GM12878 (cell line): ENCODE measurements around the gene PTGER4. TPM values are rescaled to one million over a fixed set of nuclear protein-coding genes. Genes with fewer than 3 reads are reported as not detected.

Source experiments
- ATAC-seq: fragments of 200-7000 bp; cut with Tn5 transposase; 3 replicates; pipeline ENCODE4 v1.9.1; 2020; ENCODE audit warnings: mild to moderate bottlenecking, moderate library complexity
- BruUV-seq: library from RNA; stranded (reverse); fragments of 400-500 nt; replicated peaks from 2 replicates; lab custom pipeline; 2021; lab: Mats Ljungman, UMichigan
- CTCF ChIA-PET: fragments of 300-600 bp; sonication (Branson Sonifier 250); formaldehyde crosslinking; extraction: SDS; loops from one replicate; lab custom pipeline; 2021; ENCODE audit warnings: inconsistent platforms; lab: Yijun Ruan, JAX
- POLR2A ChIA-PET: fragments of 350-600 bp; formaldehyde crosslinking; extraction: SDS; loops from one replicate; lab custom pipeline; 2021; ENCODE audit warnings: inconsistent platforms; lab: Charles Lee
- RAD21 ChIA-PET: fragments of 300-600 bp; sonication (Branson Sonifier 250); formaldehyde crosslinking; loops from one replicate; lab custom pipeline; 2023; ENCODE audit warnings: antibody characterized with exemption; ENCODE audit not compliant: unreplicated experiment; lab: Charles Lee
- SMC1A ChIA-PET: fragments of 300-600 bp; sonication (Branson Sonifier 250); formaldehyde crosslinking; loops from one replicate; lab custom pipeline; 2023; ENCODE audit not compliant: unreplicated experiment, uncharacterized antibody; lab: Charles Lee
- DNase-seq: peaks from one replicate; pipeline ENCODE4 v3.0.0-alpha.2; 2011; ENCODE audit warnings: low read depth, low spot score
- FAIRE-seq: peaks from 3 replicates; lab custom pipeline; 2011; peaks lifted over from hg19 to GRCh38; lab: Jason Lieb, UNC
- H2AFZ ChIP-seq: 2 replicates; pipeline ENCODE4 v1.6.0; 2011; ENCODE audit warnings: low read depth, low read length, control low read depth; ENCODE audit not compliant: control insufficient read depth
- H3K27ac ChIP-seq: 2 replicates; pipeline ENCODE4 v1.5.1; 2011; ENCODE audit warnings: control low read depth; ENCODE audit not compliant: control insufficient read depth, insufficient read depth
- H3K27me3 ChIP-seq, 2 experiments: replicated peaks in 1 of 2; 2 replicates each; pipeline versions ENCODE4 v1.6.0 to v1.6.1; 2011; ENCODE audit warnings: low read length in 1 of 2; ENCODE audit not compliant: control insufficient read depth in 2 of 2, insufficient read depth in 2 of 2
- H3K36me3 ChIP-seq, 2 experiments: 2 replicates each; pipeline ENCODE4 v1.5.1; 2011; ENCODE audit warnings: low read length in 1 of 2; ENCODE audit not compliant: control insufficient read depth in 2 of 2, insufficient read depth in 2 of 2
- H3K4me1 ChIP-seq: 2 replicates; pipeline ENCODE4 v1.6.1; 2011; ENCODE audit warnings: mild to moderate bottlenecking, low read length, moderate library complexity, mixed read lengths; ENCODE audit not compliant: control insufficient read depth, insufficient read depth
- H3K4me2 ChIP-seq: 2 replicates; pipeline ENCODE4 v1.6.0; 2011; ENCODE audit warnings: control low read depth; ENCODE audit not compliant: control insufficient read depth, insufficient read depth
- H3K4me3 ChIP-seq: fragments of 200-600 bp; sonication (generic); 2 replicates; pipeline ENCODE4 v1.5.1; 2016
- H3K79me2 ChIP-seq: 2 replicates; pipeline ENCODE4 v1.6.0; 2011; ENCODE audit warnings: low read length; ENCODE audit not compliant: control insufficient read depth, insufficient read depth
- H3K9ac ChIP-seq: 2 replicates; pipeline ENCODE4 v1.8.0; 2011; ENCODE audit warnings: low read length, control low read depth, mixed read lengths; ENCODE audit not compliant: control insufficient read depth, insufficient read depth
- H3K9me3 ChIP-seq: replicated peaks from 3 replicates; pipeline ENCODE4 v1.5.1; 2011; ENCODE audit warnings: mild to moderate bottlenecking, low read length; ENCODE audit not compliant: control insufficient read depth, insufficient read depth
- H4K20me1 ChIP-seq: 2 replicates; pipeline ENCODE4 v1.6.0; 2011; ENCODE audit not compliant: control insufficient read depth, insufficient read depth
- BRCA1 ChIP-seq: IDR thresholded peaks from 2 replicates; pipeline ENCODE4 v1.6.1; 2011; ENCODE audit warnings: low read depth, low read length, improper control_type of control experiment
- CHD4 ChIP-seq: fragments of 200-600 bp; sonication (generic); IDR thresholded peaks from 2 replicates; pipeline ENCODE4 v1.6.1; 2016; ENCODE audit warnings: mild to moderate bottlenecking
- HDAC2 ChIP-seq: fragments of 200-600 bp; sonication (generic); IDR thresholded peaks from 2 replicates; pipeline ENCODE4 v1.6.1; 2017
- NFXL1 ChIP-seq: fragments of 450-650 bp; IDR thresholded peaks from 2 replicates; pipeline ENCODE4 v1.6.1; 2017; ENCODE audit warnings: antibody characterized with exemption, mild to moderate bottlenecking, borderline replicate concordance
- PAX5 ChIP-seq: IDR thresholded peaks from 2 replicates; pipeline ENCODE4 v1.6.1; 2011; ENCODE audit warnings: low read depth, low read length, borderline replicate concordance
- PML ChIP-seq: IDR thresholded peaks from 2 replicates; pipeline ENCODE4 v1.6.1; 2012; ENCODE audit warnings: low read length, inconsistent platforms
- STAT3 ChIP-seq: IDR thresholded peaks from 2 replicates; pipeline ENCODE4 v1.6.1; 2011; ENCODE audit warnings: low read depth, low read length, improper control_type of control experiment
- ZNF217 ChIP-seq: fragments of 450-650 bp; IDR thresholded peaks from 2 replicates; pipeline ENCODE4 v1.6.1; 2017; ENCODE audit warnings: antibody characterized with exemption, mild to moderate bottlenecking
- WGBS: methylation state at CpG from one replicate; pipeline ENCODE4 v1.1.6; 2016; ENCODE audit warnings: low lambda C conversion rate; ENCODE audit not compliant: insufficient replicate concordance, insufficient coverage; ENCODE audit errors: missing lambda C conversion rate; 5-methylcytosine and 5-hydroxymethylcytosine counted together
- in situ Hi-C: fragments of 300-500 bp; cut with MboI; formaldehyde crosslinking; loops from 9 replicates; pipeline ENCODE4 v1.14.3; 2018; ENCODE audit warnings: mixed read lengths
- intact Hi-C: fragments of 100-400 bp; cut with micrococcal nuclease; formaldehyde crosslinking; loops from one replicate; pipeline ENCODE4 v1.14.2; 2022; ENCODE audit not compliant: unreplicated experiment
- polyA plus RNA-seq, 11 experiments: library from polyadenylated mRNA; depleted of rRNA in 4 of 11; unstranded in 6 of 11; stranded (reverse) in 5 of 11; fragments of >200 nt; fragmentation: Nextera tagmentation in 4 of 11; fragmentation: Illumina TruSeq in 1 of 11; extraction: Ambion mirVana in 4 of 11; extraction: Trizol in 1 of 11; gene quantifications; 1 replicate in 1 of 11; 2 replicates in 10 of 11; pipeline versions ENCODE4 v1.2.1 to v1.2.3, GENCODE V29; 2011 to 2016; ENCODE audit warnings: inconsistent platforms in 2 of 11, missing spikeins in 2 of 11, low read depth in 1 of 11
- total RNA-seq, 4 experiments: library from RNA; depleted of rRNA in 3 of 4; stranded (reverse); fragments of >200 nt in 3 of 4; fragmentation: Illumina TruSeq in 1 of 4; extraction: Trizol in 1 of 4; gene quantifications; 2 replicates each; pipeline versions ENCODE4 v1.2.1 to v1.2.3, GENCODE V29; 2013 to 2021
- TF ChIP-seq, protein P1 (sequence below): fragments of 450-650 bp; IDR thresholded peaks from 2 replicates; pipeline ENCODE4 v1.6.1; 2017; ENCODE audit warnings: mild to moderate bottlenecking, low read depth, inconsistent platforms; ENCODE audit not compliant: poor library complexity, severe bottlenecking
- TF ChIP-seq, protein P2 (sequence below): fragments of 450-650 bp; IDR thresholded peaks from 2 replicates; pipeline ENCODE4 v1.6.1; 2017; ENCODE audit warnings: low read depth, mild to moderate bottlenecking, moderate library complexity

Gene PTGER4
- total and polyA plus RNA-seq, 10 of the 15 experiments (the other 5 are each of a cell fraction or from before 2014, with no cell fraction given) = 0.15 to 3.7 (median 0.62) TPM

DNA sequence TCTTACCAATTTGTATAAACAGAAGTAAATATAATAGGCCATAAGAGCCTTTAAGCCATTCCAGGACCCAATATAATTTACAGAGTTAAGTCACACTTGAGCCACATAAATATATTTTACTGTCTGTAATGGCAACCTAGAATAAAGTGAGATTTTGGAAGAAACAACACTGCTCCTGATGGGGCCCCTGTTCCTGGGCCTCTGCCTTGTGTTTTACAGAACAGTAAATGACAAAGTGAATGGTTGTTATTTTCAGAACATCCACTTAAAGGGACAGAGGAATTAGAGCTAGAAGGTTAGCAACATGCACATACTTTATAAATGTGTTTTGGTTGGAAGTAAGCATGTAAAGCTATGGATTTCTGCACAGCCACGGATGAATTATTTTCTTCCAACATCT lies 3.6 kb downstream of the PTGER4 start:
- Histone ChIP-seq H3K79me2 (no peaks in the 10 kb centered on the region; the same call in 1 of the 2 replicates), H3K27ac (no peak overlapping the region), H3K9ac (no peak overlapping the region), H2AFZ (no peak overlapping the region), H3K4me2 (no peak overlapping the region; the same call in 1 of the 2 replicates), H3K36me3 (no peaks in the 10 kb centered on the region), H3K9me3 (no peaks in the 10 kb centered on the region), H3K27me3 (peaks cover 5 to 19% of the 10 kb centered on the region in 2 experiments; a peak in 3 of 4 replicates), H3K4me1 (peaks cover 8% of the 10 kb centered on the region), H4K20me1 (peaks cover 3% of the 10 kb centered on the region; the same call in 1 of the 2 replicates), H3K4me3 (no peak overlapping the region)
- no TSS peak for BruUV-seq
- ChIA-PET CTCF (interaction anchor here (0.9 to 4.4 kb wide), 6 partner anchors 9 to 970 kb away, joined by 3 to 40 read pairs (median 4); no protein-coding TSS in a partner anchor), POLR2A (no interaction called here), RAD21 (interaction anchor here (1.0 to 2.8 kb wide), 7 partner anchors 7 to 735 kb away, joined by 3 to 12 read pairs (median 5); no protein-coding TSS in a partner anchor), SMC1A (interaction anchor here (0.8 to 4.4 kb wide), 9 partner anchors 57 to 969 kb away, joined by 3 to 41 read pairs (median 3); no protein-coding TSS in a partner anchor)
- intact Hi-C loops (loop anchor here (5.0 to 10.0 kb wide), 4 partner anchors 106 to 659 kb away; no protein-coding TSS in a partner anchor), in situ Hi-C loops (loop anchor here (5.0 to 25.0 kb wide), 3 partner anchors 196 to 1096 kb away; no protein-coding TSS in a partner anchor)
- no peak for DNase-seq
- TF ChIP-seq STAT3 (no peak), PAX5 (no peak), HDAC2 (no peak), CHD4 (no peak), BRCA1 (no peak), PML (no peak), ZNF217 (no peak), NFXL1 (no peak)
- TF ChIP-seq, protein P1, sequence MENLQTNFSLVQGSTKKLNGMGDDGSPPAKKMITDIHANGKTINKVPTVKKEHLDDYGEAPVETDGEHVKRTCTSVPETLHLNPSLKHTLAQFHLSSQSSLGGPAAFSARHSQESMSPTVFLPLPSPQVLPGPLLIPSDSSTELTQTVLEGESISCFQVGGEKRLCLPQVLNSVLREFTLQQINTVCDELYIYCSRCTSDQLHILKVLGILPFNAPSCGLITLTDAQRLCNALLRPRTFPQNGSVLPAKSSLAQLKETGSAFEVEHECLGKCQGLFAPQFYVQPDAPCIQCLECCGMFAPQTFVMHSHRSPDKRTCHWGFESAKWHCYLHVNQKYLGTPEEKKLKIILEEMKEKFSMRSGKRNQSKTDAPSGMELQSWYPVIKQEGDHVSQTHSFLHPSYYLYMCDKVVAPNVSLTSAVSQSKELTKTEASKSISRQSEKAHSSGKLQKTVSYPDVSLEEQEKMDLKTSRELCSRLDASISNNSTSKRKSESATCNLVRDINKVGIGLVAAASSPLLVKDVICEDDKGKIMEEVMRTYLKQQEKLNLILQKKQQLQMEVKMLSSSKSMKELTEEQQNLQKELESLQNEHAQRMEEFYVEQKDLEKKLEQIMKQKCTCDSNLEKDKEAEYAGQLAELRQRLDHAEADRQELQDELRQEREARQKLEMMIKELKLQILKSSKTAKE = no peak
- TF ChIP-seq, protein P2, sequence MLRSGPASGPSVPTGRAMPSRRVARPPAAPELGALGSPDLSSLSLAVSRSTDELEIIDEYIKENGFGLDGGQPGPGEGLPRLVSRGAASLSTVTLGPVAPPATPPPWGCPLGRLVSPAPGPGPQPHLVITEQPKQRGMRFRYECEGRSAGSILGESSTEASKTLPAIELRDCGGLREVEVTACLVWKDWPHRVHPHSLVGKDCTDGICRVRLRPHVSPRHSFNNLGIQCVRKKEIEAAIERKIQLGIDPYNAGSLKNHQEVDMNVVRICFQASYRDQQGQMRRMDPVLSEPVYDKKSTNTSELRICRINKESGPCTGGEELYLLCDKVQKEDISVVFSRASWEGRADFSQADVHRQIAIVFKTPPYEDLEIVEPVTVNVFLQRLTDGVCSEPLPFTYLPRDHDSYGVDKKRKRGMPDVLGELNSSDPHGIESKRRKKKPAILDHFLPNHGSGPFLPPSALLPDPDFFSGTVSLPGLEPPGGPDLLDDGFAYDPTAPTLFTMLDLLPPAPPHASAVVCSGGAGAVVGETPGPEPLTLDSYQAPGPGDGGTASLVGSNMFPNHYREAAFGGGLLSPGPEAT = no peak
- WGBS = 0% methylated on average over 1 of the region's 1 CpG
- FAIRE-seq = no peak
- no peak for ATAC-seq
